SK-N-SH treated with all-trans-retinoic acid at 6 μM for 48 hours (cell line): ENCODE measurements around the gene SDK1.

Experiments used
- PATZ1 ChIP-seq: fragments of 250-450 bp; sonication (Bioruptor Pico); IDR thresholded peaks from 2 replicates; pipeline ENCODE4 v1.8.0; 2020; ENCODE audit warnings: mild to moderate bottlenecking, moderate library complexity, borderline replicate concordance
- RARB ChIP-seq: fragments of 250-450 bp; sonication (Bioruptor Pico); IDR thresholded peaks from 2 replicates; pipeline ENCODE4 v1.8.0; 2021; ENCODE audit warnings: mild to moderate bottlenecking, moderate library complexity
- TF ChIP-seq, protein P1 (sequence below): fragments of 250-450 bp; sonication (Bioruptor Pico); IDR thresholded peaks from 2 replicates; pipeline ENCODE4 v1.5.1; 2020; ENCODE audit warnings: low read depth, mild to moderate bottlenecking, moderate library complexity
- TF ChIP-seq, protein P2 (sequence below): fragments of 250-450 bp; sonication (Bioruptor Pico); IDR thresholded peaks from 2 replicates; pipeline ENCODE4 v1.5.1; 2021; ENCODE audit warnings: mild to moderate bottlenecking, moderate library complexity

GRCh38 chr7:3949242-3949640 lies 648.2 kb downstream of the SDK1 start:
- no peak for TF ChIP-seq PATZ1 (CRISPR knock-in tag)
- TF ChIP-seq, protein P1, sequence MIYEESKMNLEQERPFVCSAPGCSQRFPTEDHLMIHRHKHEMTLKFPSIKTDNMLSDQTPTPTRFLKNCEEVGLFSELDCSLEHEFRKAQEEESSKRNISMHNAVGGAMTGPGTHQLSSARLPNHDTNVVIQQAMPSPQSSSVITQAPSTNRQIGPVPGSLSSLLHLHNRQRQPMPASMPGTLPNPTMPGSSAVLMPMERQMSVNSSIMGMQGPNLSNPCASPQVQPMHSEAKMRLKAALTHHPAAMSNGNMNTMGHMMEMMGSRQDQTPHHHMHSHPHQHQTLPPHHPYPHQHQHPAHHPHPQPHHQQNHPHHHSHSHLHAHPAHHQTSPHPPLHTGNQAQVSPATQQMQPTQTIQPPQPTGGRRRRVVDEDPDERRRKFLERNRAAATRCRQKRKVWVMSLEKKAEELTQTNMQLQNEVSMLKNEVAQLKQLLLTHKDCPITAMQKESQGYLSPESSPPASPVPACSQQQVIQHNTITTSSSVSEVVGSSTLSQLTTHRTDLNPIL (CRISPR knock-in tag), result no peak
- TF ChIP-seq, protein P2, sequence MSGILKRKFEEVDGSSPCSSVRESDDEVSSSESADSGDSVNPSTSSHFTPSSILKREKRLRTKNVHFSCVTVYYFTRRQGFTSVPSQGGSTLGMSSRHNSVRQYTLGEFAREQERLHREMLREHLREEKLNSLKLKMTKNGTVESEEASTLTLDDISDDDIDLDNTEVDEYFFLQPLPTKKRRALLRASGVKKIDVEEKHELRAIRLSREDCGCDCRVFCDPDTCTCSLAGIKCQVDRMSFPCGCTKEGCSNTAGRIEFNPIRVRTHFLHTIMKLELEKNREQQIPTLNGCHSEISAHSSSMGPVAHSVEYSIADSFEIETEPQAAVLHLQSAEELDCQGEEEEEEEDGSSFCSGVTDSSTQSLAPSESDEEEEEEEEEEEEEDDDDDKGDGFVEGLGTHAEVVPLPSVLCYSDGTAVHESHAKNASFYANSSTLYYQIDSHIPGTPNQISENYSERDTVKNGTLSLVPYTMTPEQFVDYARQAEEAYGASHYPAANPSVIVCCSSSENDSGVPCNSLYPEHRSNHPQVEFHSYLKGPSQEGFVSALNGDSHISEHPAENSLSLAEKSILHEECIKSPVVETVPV, result no peak
- no peak for TF ChIP-seq RARB (CRISPR knock-in tag)
